Sigmoid colon (tissue), 4 donors: ENCODE data around the gene ANKRD33.

Source experiments
- CTCF ChIP-seq, 4 experiments: fragments of 450-650 bp in 3 of 4; fragments of 200-600 bp in 1 of 4; IDR thresholded peaks; one replicate each; pipeline ENCODE4 v1.5.1; 2016 to 2019; ENCODE audit warnings: antibody characterized with exemption in 4 of 4, mild to moderate bottlenecking in 3 of 4, moderate library complexity in 2 of 4
- EP300 ChIP-seq, 4 donors: sonication (generic); formaldehyde crosslinking; IDR thresholded peaks; one replicate each; pipeline ENCODE4 v1.6.1; 2017; ENCODE audit warnings: antibody characterized with exemption in 4 of 4
- POLR2A ChIP-seq, 2 donors: fragments of 450-650 bp; IDR thresholded peaks; one replicate each; pipeline ENCODE4 v1.6.1; 2016; ENCODE audit warnings: antibody characterized with exemption in 2 of 2, mild to moderate bottlenecking in 2 of 2, moderate library complexity in 2 of 2
- POLR2AphosphoS5 ChIP-seq, 4 donors: sonication (generic); formaldehyde crosslinking; IDR thresholded peaks; one replicate each; pipeline ENCODE4 v1.6.1; 2017; ENCODE audit warnings: antibody characterized with exemption in 4 of 4

DNA sequence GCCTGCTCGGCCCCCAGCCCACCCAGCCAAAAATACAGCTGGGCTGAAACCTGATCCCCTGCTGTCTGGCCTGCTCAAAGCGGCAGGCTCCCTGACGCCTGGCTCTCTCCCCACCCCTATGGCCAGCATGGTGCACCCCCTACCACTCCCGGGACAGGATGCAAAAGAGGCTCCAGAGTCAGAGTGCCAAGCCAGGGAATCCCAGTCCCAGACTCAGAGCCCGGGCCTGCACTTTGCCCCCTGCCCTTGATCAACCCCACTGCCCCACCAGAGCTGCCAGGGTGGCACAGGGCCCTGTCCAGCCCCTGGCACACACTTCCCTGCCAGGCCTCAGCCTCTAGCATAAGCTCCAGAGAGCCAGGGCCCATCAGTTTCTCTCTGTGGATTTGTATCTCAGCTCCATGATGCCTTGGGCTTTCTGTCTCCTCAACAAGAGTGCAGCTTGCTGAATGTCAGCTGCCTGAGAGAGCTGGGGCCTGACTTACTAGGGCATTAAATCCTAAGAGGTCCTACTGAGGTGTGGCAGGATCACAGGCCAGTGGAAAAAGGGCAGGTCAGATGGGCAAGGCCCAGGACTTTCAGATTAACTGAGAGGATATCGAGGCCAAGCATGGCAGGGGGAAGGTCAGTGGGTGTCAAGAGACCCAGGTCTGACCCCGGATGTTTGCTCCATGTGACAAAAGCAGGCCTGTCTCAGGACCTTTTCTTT, 33.3 kb downstream of the ANKRD33 start:
- TF ChIP-seq EP300 (IDR thresholded peaks at IDR 0.05) = no peak
- no peak for TF ChIP-seq POLR2A (IDR thresholded peaks at IDR 0.05)
- no peak for TF ChIP-seq CTCF (IDR thresholded peaks at IDR 0.05)
- no peak for TF ChIP-seq POLR2AphosphoS5 (IDR thresholded peaks at IDR 0.05)
